GM19035 (cell line): ENCODE measurements around the gene DDX5.

Experiments used
- ATAC-seq: cut with Tn5 transposase; IDR thresholded peaks from one replicate; pipeline ENCODE4 v1.9.1; 2021; ENCODE audit not compliant: unreplicated experiment

The DDX5 gene

DNA sequence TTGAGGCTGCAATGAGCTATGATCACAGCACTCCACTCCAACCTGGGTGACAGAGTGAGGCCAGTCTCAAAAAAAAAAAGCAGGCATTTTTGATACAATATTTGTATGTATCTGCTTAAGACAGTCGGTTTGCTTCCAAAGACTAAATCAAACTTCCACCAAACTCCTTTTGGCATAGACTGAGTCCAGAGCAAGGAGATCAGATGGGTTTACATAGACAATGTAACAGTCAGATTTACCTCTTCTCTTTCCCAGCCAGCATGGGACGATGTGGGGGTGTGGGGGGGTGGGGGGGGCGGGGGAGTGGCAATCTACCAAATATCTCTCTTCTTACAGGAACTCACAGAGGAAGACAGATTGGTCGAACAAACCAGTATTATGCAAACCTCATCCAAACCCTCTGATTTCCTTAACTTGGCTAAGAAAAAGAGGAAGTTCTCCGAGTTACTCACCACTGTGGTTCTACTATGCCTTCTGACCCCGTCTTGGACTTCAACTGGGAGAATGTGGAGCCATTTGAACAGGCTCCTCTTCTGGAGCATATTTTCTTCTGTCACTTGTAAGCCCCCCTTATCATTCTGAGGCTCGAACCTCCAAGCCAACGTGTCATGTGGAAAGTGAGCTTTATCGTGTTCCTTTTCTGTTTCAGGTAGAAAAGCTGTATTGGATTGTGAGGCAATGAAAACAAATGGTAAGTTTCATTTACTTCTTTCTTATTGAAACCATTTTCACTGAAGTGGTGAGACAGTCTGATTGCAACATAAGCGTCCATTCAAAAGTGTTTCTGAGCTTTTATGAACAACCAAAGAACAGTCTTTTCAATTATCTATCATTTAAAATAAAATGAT, 57.2 kb downstream of the DDX5 start, which contains the start of gene MILR1:
MILR1 (plus strand) TSS at position 451 of the 848 bp plus-strand sequence; CDS start at position 505, 54 bp downstream.
- no peak for ATAC-seq
